Fibroblast of the conjunctiva (primary cell): Measurements from ENCODE around the gene PIK3IP1.
A peak's percentile ranks its signal among the peaks of the same experiment; 100 is the strongest.

Source experiments
- DNase-seq: peaks from one replicate; pipeline ENCODE4 v3.0.0-alpha.2; 2010; ENCODE audit warnings: low read depth

The PIK3IP1 gene

GRCh38 chr22:31278626-31279326, 13.5 kb downstream of the PIK3IP1 start:
- DNase-seq: no peak

DNA sequence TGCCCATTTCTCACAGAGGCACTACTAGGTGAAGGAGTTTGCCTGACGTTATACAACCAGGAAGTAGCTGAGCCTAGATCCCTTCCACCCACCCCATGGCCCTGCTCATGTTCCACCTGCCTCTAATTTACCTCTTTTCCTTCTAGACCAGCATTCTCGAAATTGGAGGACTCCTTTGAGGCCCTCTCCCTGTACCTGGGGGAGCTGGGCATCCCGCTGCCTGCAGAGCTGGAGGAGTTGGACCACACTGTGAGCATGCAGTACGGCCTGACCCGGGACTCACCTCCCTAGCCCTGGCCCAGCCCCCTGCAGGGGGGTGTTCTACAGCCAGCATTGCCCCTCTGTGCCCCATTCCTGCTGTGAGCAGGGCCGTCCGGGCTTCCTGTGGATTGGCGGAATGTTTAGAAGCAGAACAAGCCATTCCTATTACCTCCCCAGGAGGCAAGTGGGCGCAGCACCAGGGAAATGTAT, 14.1 kb downstream of the PIK3IP1 start:
- DNase-seq: no peak

GRCh38 chr22:31277741-31278140, 14.5 kb downstream of the PIK3IP1 start:
- no peak for DNase-seq

DNA sequence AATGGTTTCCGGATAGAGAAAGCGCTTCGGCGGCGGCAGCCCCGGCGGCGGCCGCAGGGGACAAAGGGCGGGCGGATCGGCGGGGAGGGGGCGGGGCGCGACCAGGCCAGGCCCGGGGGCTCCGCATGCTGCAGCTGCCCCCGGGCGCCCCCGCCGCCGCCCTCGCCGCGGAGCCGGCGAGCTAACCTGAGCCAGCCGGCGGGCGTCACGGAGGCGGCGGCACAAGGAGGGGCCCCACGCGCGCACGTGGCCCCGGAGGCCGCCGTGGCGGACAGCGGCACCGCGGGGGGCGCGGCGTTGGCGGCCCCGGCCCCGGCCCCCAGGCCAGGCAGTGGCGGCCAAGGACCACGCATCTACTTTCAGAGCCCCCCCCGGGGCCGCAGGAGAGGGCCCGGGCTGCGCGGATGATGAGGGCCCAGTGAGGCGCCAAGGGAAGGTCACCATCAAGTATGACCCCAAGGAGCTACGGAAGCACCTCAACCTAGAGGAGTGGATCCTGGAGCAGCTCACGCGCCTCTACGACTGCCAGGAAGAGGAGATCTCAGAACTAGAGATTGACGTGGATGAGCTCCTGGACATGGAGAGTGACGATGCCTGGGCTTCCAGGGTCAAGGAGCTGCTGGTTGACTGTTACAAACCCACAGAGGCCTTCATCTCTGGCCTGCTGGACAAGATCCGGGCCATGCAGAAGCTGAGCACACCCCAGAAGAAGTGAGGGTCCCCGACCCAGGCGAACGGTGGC, 15.7 kb downstream of the PIK3IP1 start:
- no peak for DNase-seq

DNA sequence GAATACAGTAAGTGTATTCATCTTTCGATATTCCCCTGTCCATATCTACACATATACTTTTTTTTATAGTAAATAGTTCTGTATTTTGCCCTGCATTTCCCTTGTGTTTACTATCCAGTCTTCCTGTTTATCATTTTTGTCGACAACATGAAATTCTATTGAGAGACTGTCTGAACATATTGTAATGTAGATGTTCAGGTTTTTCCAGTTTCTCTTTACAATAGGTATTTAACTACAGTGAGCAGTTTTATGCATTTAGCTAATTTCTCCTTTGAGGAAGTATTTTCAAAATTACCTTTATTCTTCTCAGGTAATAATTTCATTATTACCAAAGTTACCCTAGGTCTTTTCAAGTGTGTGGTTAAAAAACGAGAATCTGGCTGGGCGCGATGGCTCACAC, 16.7 kb downstream of the PIK3IP1 start:
- no peak for DNase-seq

DNA sequence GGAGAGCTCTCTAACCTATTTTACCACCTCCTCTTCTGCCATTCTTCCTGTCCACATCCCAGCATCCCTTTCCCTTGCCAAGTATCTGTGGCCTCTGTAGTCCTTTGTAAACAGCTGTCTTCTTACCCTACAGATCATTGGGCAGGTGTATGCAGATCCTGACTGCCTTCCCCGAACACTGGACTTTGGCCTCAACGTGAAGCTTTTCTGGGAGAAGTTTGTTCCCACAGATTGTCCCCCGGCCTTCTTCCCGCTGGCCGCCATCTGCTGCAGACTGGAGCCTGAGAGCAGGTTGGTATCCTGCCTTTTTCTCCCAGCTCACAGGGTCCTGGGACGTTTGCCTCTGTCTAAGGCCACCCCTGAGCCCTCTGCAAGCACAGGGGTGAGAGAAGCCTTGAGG, 17.3 kb downstream of the PIK3IP1 start:
- DNase-seq: no peak

- no peak for DNase-seq
Measured at GRCh38 chr22:31274017-31274416, 18.3 kb downstream of the PIK3IP1 start.

GRCh38 chr22:31272522-31273446, 19.5 kb downstream of the PIK3IP1 start:
- peak; percentile 47 for DNase-seq

- DNase-seq: no peak
Measured at GRCh38 chr22:31271485-31271884, 20.8 kb downstream of the PIK3IP1 start.

DNA sequence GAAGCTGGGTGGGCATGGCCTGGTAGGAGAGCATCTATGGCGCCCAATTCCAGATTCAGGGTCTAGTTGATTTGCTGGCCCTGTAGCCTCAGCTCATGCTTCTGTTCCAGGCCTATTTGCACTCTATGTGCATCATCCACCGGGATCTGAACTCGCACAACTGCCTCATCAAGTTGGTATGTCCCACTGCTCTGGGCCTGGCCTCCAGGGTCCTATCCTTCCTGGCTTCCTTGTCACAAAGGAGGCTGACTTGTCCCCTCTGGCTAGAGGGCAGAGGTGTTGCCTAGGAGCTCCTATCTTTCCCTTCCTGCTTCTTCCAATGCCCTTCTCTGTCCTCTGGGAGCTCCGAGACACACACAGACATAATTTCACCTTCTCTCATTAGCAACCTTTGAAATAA, 21.3 kb downstream of the PIK3IP1 start:
- DNase-seq: no peak

DNA sequence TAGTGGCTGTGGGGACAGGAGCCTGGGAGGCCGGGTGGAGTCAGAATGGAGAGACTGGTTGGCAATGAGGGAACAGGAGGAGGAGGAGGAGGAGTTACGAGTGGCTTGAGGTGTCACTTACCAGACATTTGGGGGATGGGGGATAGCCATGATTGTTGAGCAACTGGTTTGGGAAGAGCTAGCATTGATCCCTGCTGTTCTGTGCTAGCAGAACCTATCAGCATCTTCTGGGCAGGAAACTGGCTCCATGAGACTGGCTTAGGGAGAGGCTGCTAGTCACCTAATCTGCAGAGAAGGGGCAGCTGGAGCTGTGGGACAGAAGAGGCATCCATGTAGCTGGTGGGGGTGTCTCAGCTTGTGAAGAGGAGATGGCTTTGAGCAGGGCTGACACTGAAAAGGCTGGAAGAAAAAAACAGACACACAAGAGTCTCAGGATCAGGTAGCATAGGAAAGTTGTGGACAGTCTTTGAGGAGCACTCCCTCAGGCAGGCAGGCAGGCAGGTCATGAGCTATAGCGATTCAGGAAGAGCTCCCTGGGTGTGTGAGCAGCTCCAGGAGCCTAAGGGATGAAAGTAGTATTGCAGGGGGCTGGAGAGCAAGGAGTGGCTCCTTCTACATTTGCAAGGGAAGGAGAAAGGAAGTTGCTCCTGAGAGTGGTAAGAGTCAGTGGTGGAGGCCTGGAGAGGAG, 22.3 kb downstream of the PIK3IP1 start:
- no peak for DNase-seq

DNA sequence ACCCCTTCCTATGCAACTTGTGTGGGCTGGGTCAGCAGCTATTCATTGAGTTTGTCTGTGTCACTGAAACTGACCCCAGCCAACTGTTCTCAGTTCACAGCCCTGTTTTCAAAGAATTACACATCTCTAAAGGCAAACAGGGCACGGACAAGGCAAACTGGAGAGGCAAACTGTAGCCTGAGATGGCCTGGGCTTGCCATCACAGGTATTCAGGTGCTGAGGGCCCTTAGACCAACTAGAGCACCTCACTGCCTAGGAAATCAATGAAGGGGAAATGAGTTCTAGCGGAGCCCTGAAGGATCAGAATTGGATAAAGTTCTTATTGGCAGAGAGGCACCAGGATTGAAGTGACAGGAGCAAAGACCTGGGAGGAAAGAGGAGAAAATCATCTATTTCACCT, 24.0 kb downstream of the PIK3IP1 start:
- no peak for DNase-seq

DNA sequence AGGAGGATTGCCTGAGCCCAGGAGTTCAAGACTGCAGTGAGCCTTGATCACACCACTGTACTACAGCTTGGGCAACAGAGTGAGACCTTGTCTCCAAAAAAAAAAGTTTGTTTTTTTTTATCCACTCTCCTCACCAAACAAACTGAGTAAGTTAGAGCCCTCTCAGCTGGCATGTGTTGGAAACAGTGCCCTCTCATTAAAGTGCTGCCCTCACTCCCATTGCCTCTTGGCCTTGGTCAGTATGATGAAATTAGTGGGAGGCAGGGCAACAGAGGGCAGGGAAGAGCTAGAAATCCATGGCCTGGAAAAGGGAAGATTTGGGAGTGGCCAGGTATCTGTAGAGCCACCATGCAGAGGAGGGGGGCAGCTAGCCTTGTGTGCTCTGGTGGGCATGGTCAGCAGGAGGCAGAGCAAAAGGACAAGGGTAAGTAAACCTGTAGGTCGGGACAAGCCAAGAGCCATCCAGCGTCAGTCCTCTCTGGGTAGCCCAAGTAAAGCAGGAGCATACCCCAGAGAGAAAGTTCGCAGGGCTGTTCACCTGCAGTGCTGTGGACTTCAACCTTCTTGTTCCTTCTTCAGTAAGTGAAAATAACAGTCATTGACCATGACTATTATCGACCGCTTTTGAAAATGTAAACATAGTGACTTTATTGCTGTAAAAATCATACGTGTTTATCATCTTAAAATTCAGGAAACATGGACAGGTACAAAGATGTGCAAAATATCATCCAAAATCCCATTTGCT, 28.2 kb downstream of the PIK3IP1 start:
- no peak for DNase-seq

GRCh38 chr22:31262312-31263133, 29.8 kb downstream of the PIK3IP1 start:
- DNase-seq: no peak

- no peak for DNase-seq
Measured at GRCh38 chr22:31260474-31260856, 31.8 kb downstream of the PIK3IP1 start.

- DNase-seq: no peak
Measured at GRCh38 chr22:31259798-31260473, 32.4 kb downstream of the PIK3IP1 start.

GRCh38 chr22:31253949-31254348, 38.3 kb downstream of the PIK3IP1 start:
- DNase-seq: no peak

DNA sequence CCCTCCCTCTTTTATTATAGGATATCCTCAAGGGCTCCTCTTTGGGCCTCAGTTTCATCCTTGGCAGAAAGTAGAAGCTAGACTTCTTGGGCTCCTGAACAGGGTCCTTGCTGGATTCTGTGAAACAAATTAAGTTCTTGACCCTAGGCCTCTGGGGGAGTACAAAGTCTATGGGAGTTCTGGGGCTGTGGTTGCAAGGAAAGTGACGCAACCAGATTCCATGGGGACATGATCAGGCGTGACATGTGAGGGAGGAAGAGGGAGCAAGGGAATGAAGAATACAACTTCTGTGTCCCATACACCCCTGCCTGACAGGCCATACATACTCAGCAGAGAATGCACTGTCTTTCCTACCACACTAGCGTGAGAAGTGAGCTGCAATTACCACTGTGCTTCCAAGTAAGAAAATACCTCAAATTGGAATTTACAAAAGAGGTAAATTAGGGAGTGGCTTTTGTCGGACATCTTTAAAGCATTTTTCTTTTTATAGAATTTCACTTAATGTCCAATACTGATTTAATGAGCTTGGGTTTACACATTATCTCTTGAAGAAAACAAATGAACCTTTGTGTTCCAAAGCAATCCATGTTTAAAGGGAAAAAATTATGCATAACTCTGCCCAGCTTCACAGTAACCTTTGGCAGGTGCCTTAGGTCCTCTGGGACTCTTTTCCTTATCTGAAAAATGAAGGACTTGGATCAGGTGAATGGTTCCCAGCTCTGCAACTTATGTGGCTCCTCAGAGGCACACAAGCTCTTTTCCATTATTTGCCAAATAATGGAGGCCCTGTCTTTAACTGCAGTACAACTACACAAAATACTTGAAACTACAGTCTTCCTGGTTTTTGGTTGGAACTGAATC, 41.3 kb downstream of the PIK3IP1 start:
- DNase-seq: no peak
